ENCODE measurements around the gene PIGZ. TPM values are rescaled to one million over a fixed set of nuclear protein-coding genes. Genes with fewer than 3 reads are reported as not detected.

PIGZ gene
- total and polyA plus RNA-seq, 9 of the 15 experiments (the other 6 are each of a cell fraction or from before 2014, with no cell fraction given): 0.15 to 1.8 (median 0.76) TPM

GRCh38 chr3:196971094-196971698 is 2.6 kb upstream of the PIGZ start (continued):
- TF ChIP-seq ZNF146 (CRISPR knock-in tag; IDR thresholded peaks at IDR 0.05; ENCODE audit: unreplicated experiment) (peak; percentile 96), CBX3 (IDR thresholded peaks at IDR 0.05; ENCODE audit: borderline replicate concordance in 1 of 2, low read length in 2 of 2) (peak in 1 of 2 experiments; percentile 72; a peak in 2 of 3 replicates), ZNF764 (CRISPR knock-in tag; IDR thresholded peaks at IDR 0.05; ENCODE audit: low read depth) (no peak), NFXL1 (CRISPR knock-in tag; IDR thresholded peaks at IDR 0.05) (no peak), EGR1 (conservative IDR thresholded peaks at IDR 0.05) (peak; percentile 89), BCOR (IDR thresholded peaks at IDR 0.05) (peak; percentile 53), ZNF165 (CRISPR knock-in tag; IDR thresholded peaks at IDR 0.05; ENCODE audit: borderline replicate concordance) (no peak), POLR2B (IDR thresholded peaks at IDR 0.05; ENCODE audit: low read depth, partially characterized antibody) (no peak), ZC3H11A (IDR thresholded peaks at IDR 0.05; ENCODE audit: low read depth, low read length) (no peak), ZNF217 (CRISPR knock-in tag; IDR thresholded peaks at IDR 0.05) (no peak), CTCF (IDR thresholded peaks at IDR 0.05 in 2 of 3, conservative IDR thresholded peaks at IDR 0.05 in 1 of 3; ENCODE audit: insufficient read depth in 2 of 3, low read depth in 1 of 3, low read length in 3 of 3) (peak; percentile 26 to 47 (median 44); a peak in 4 of 6 replicates), SRF (CRISPR knock-in tag; IDR thresholded peaks at IDR 0.05) (no peak), HIVEP1 (CRISPR knock-in tag; IDR thresholded peaks at IDR 0.05) (no peak), RAD21 (CRISPR knock-in tag; conservative IDR thresholded peaks at IDR 0.05 in 1 of 2, IDR thresholded peaks at IDR 0.05 in 1 of 2) (peak in 1 of 2 experiments; percentile 57; a peak in 2 of 4 replicates), ZNF124 (CRISPR knock-in tag; IDR thresholded peaks at IDR 0.05) (no peak), ZNF696 (CRISPR knock-in tag; conservative IDR thresholded peaks at IDR 0.05) (no peak)
- TF ChIP-seq, protein P1, sequence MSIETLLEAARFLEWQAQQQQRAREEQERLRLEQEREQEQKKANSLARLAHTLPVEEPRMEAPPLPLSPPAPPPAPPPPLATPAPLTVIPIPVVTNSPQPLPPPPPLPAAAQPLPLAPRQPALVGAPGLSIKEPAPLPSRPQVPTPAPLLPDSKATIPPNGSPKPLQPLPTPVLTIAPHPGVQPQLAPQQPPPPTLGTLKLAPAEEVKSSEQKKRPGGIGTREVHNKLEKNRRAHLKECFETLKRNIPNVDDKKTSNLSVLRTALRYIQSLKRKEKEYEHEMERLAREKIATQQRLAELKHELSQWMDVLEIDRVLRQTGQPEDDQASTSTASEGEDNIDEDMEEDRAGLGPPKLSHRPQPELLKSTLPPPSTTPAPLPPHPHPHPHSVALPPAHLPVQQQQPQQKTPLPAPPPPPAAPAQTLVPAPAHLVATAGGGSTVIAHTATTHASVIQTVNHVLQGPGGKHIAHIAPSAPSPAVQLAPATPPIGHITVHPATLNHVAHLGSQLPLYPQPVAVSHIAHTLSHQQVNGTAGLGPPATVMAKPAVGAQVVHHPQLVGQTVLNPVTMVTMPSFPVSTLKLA (conservative IDR thresholded peaks at IDR 0.05): no peak
- TF ChIP-seq, protein P2, sequence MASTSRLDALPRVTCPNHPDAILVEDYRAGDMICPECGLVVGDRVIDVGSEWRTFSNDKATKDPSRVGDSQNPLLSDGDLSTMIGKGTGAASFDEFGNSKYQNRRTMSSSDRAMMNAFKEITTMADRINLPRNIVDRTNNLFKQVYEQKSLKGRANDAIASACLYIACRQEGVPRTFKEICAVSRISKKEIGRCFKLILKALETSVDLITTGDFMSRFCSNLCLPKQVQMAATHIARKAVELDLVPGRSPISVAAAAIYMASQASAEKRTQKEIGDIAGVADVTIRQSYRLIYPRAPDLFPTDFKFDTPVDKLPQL (IDR thresholded peaks at IDR 0.05; ENCODE audit: extremely low read depth, insufficient read length): no peak
- TF ChIP-seq, protein P3, sequence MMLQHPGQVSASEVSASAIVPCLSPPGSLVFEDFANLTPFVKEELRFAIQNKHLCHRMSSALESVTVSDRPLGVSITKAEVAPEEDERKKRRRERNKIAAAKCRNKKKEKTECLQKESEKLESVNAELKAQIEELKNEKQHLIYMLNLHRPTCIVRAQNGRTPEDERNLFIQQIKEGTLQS (IDR thresholded peaks at IDR 0.05): no peak
- TF ChIP-seq, protein P3 (CRISPR knock-in tag; conservative IDR thresholded peaks at IDR 0.05): no peak
